ENCODE results near the gene FYTTD1. TPM values are rescaled to one million over a fixed set of nuclear protein-coding genes. Genes with fewer than 3 reads are reported as not detected.
A peak's percentile ranks its signal among the peaks of the same experiment; 100 is the strongest.

FYTTD1 gene
- total RNA-seq, 1 experiment from 2014 or later: 70.7 TPM

- Histone ChIP-seq H3K27me3 (ENCODE audit: insufficient read depth, low read length) (no peaks in the 10 kb centered on the region), H3K27ac (ENCODE audit: low read depth, low read length) (peak overlapping the region; percentile 68), H3K9me3 (ENCODE audit: control insufficient read depth in 1 of 2, insufficient read depth in 1 of 2, low read depth in 1 of 2, low read length in 2 of 2) (no peaks in the 10 kb centered on the region), H3K9ac (ENCODE audit: low read length) (peak overlapping the region; percentile 79), H2AFZ (ENCODE audit: low read depth, low read length, poor library complexity, severe bottlenecking) (no peak overlapping the region), H4K20me1 (ENCODE audit: insufficient read depth) (no peaks in the 10 kb centered on the region), H3K79me2 (ENCODE audit: insufficient read depth, low read length) (peaks cover 36% of the 10 kb centered on the region), H3K4me2 (ENCODE audit: low read length) (peak overlapping the region; percentile 91), H3K36me3 (ENCODE audit: control insufficient read depth in 1 of 2, insufficient read depth in 2 of 2, low read length in 2 of 2) (no peaks in the 10 kb centered on the region), H3K4me1 (ENCODE audit: control insufficient read depth in 1 of 2, insufficient read depth in 2 of 2, low read length in 2 of 2) (peaks cover 10 to 18% of the 10 kb centered on the region in 2 experiments; a peak in 3 of 4 replicates), H3K4me3 (replicated peaks in 1 of 2; ENCODE audit: low read depth in 1 of 2, low read length in 2 of 2) (peak overlapping the region; percentile 65 to 68), H3K9me2 (ENCODE audit: insufficient read depth) (no peaks in the 10 kb centered on the region)
- ATAC-seq (peak; percentile 7), DNase-seq (ENCODE audit: low read depth, low spot score) (no peak)
- ChIA-PET POLR2A (interaction anchor here (0.8 to 1.2 kb wide), 3 partner anchors 8 to 21 kb away, joined by 3 to 4 read pairs (median 3); no protein-coding TSS in a partner anchor), CTCF (no interaction called here), RAD21 (ENCODE audit: low non-redundant PET in 1 of 2, low total read pairs in 2 of 2, uncharacterized antibody in 2 of 2, unreplicated experiment in 2 of 2) (interaction anchor here in 1 of 2 experiments (0.9 kb wide), 1 partner anchor 22 kb away, joined by 3 read pairs; no protein-coding TSS in a partner anchor)
- intact Hi-C loops (cut with micrococcal nuclease): no loop called here
- no TSS peak for BruUV-seq (replicated peaks)
- TF ChIP-seq TCF7L2 (IDR thresholded peaks at IDR 0.05; ENCODE audit: borderline replicate concordance, extremely low read depth, insufficient read depth, insufficient read length) (no peak), ELF1 (IDR thresholded peaks at IDR 0.05; ENCODE audit: borderline replicate concordance, low read depth) (no peak), SIN3A (IDR thresholded peaks at IDR 0.05; ENCODE audit: low read depth) (peak; percentile 52; the same call in 1 of the 2 replicates)
These were observed 13.6 kb upstream of the FYTTD1 start for GRCh38 chr3:197736010-197736490.

DNA sequence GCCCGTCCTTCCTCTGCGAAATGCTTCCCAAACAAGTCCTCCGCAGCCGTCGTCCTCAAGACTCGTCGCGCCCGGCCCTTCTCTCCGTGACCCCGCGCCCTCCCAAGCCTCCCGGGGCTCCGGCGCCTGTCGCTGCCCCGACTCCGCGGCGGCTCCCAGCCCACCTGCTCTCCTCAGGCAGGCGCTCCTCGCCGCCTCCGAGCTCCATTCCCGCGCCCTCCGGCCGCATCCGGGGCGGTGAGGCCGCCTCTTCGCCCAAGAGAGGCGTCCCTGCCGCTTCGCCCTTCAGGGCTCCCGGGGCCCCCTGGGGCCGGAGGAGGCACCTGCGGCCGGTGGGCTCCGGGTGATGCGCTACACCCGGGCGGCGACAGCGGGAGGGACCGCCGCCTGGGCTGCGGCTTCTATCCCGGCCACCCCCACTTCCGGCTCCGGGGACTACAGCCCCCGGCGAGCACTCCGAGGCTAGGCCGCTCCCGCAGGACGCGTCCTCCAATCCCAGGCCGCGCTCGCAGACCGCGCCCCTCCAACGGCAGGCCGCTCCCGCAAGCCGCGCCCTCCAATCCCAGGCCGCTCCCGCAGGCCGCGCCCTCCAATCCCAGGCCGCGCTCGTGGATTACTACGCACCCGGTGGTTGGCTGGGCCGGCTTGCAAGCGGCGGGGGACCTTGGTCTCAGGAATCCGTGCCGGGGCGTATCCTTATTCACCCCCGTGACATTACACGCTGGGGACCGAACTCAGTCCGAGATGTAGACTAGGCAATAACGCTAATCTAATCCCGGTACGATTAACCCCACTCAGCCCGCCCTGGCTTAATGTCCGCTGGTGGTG is 13.0 kb upstream of the FYTTD1 start, which contains the start of gene RUBCN:
Gene RUBCN (minus strand): TSS at position 414 of the 828 bp plus-strand sequence. CDS start 185 bp downstream, at position 229.
- Histone ChIP-seq H3K9me2 (ENCODE audit: insufficient read depth) (no peaks in the 10 kb centered on the region), H3K4me2 (ENCODE audit: low read length) (peak within 1 kb of the TSS; percentile 91), H3K27ac (ENCODE audit: low read depth, low read length) (peak within 1 kb of the TSS; percentile 68), H3K4me1 (ENCODE audit: control insufficient read depth in 1 of 2, insufficient read depth in 2 of 2, low read length in 2 of 2) (peaks cover 10 to 18% of the 10 kb centered on the region in 2 experiments; a peak in 3 of 4 replicates), H3K9ac (ENCODE audit: low read length) (peak within 1 kb of the TSS; percentile 79), H3K36me3 (ENCODE audit: control insufficient read depth in 1 of 2, insufficient read depth in 2 of 2, low read length in 2 of 2) (no peaks in the 10 kb centered on the region), H3K4me3 (replicated peaks in 1 of 2; ENCODE audit: low read depth in 1 of 2, low read length in 2 of 2) (peak within 1 kb of the TSS; percentile 68 to 77), H3K79me2 (ENCODE audit: insufficient read depth, low read length) (peaks cover 36% of the 10 kb centered on the region), H4K20me1 (ENCODE audit: insufficient read depth) (no peaks in the 10 kb centered on the region), H3K27me3 (ENCODE audit: insufficient read depth, low read length) (no peaks in the 10 kb centered on the region), H3K9me3 (ENCODE audit: control insufficient read depth in 1 of 2, insufficient read depth in 1 of 2, low read depth in 1 of 2, low read length in 2 of 2) (no peaks in the 10 kb centered on the region), H2AFZ (ENCODE audit: low read depth, low read length, poor library complexity, severe bottlenecking) (no peak within 1 kb of the TSS)
- CTCF ChIA-PET: no interaction called here
- RAD21 ChIA-PET (ENCODE audit: low non-redundant PET in 1 of 2, low total read pairs in 2 of 2, uncharacterized antibody in 2 of 2, unreplicated experiment in 2 of 2): interaction anchor here in 1 of 2 experiments (0.9 kb wide), 1 partner anchor 23 kb away, joined by 3 read pairs; no protein-coding TSS in a partner anchor
- intact Hi-C loops (cut with micrococcal nuclease): no loop called here
- TF ChIP-seq TCF7L2 (IDR thresholded peaks at IDR 0.05; ENCODE audit: borderline replicate concordance, extremely low read depth, insufficient read depth, insufficient read length): peak; percentile 43
- TF ChIP-seq SIN3A (IDR thresholded peaks at IDR 0.05; ENCODE audit: low read depth): peak; percentile 36; the same call in 1 of the 2 replicates
- TF ChIP-seq ELF1 (IDR thresholded peaks at IDR 0.05; ENCODE audit: borderline replicate concordance, low read depth): peak; percentile 90
- no peak for TF ChIP-seq EZH2 (IDR thresholded peaks at IDR 0.05)
- peak; percentile 90 for TF ChIP-seq POLR2A (IDR thresholded peaks at IDR 0.05; ENCODE audit: borderline replicate concordance, extremely low read depth, insufficient read depth, insufficient read length)
- peak; percentile 83 for TF ChIP-seq SP1 (IDR thresholded peaks at IDR 0.05; ENCODE audit: low read depth)
- peak; percentile 46; the same call in 1 of the 2 replicates for TF ChIP-seq ZFX (IDR thresholded peaks at IDR 0.05)
- TF ChIP-seq POLR2AphosphoS5 (IDR thresholded peaks at IDR 0.05; ENCODE audit: low read depth, low read length): peak; percentile 91
- peak; percentile 10 for TF ChIP-seq YY1 (IDR thresholded peaks at IDR 0.05; ENCODE audit: extremely low read depth, insufficient replicate concordance, low read depth, low read length)
- no peak for TF ChIP-seq FOSL1 (IDR thresholded peaks at IDR 0.05; ENCODE audit: low read depth)
- no peak for TF ChIP-seq ATF3 (IDR thresholded peaks at IDR 0.05)
- no peak for TF ChIP-seq EZH2phosphoT487 (IDR thresholded peaks at IDR 0.05; ENCODE audit: borderline replicate concordance)
- TF ChIP-seq SRF (IDR thresholded peaks at IDR 0.05; ENCODE audit: low read depth): no peak
- peak; percentile 71 for TF ChIP-seq EGR1 (IDR thresholded peaks at IDR 0.05; ENCODE audit: low read depth)
- TF ChIP-seq, protein P1, sequence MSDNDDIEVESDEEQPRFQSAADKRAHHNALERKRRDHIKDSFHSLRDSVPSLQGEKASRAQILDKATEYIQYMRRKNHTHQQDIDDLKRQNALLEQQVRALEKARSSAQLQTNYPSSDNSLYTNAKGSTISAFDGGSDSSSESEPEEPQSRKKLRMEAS (IDR thresholded peaks at IDR 0.05): peak; percentile 56; the same call in 1 of the 2 replicates
- POLR2A ChIA-PET: interaction anchor here (1.0 to 1.2 kb wide), 2 partner anchors 9 to 17 kb away, joined by 3 to 4 read pairs; no protein-coding TSS in a partner anchor
- DNase-seq (ENCODE audit: low read depth, low spot score): peak; percentile 85
- BruUV-seq (replicated peaks): no TSS peak
- peak; percentile 98 for ATAC-seq

All from HCT116 (cell line).